COLO668 (cell line): ENCODE data around the gene MTIF2.
"Not testable (repeated sequence)": the region's sequence is repeated elsewhere in the genome, so short reads cannot be mapped to it uniquely, and the experiment has no call there.

ENCODE experiments used
- DNase-seq: peaks from one replicate; lab custom pipeline; 2025; ENCODE audit not compliant: unreplicated experiment; lab: John Stamatoyannopoulos, UW

Gene MTIF2

GRCh38 chr2:55268907-55269644 is at the start of gene MTIF2:
TSS of gene MTIF2 (minus strand) at chr2:55269231. CDS start at chr2:55263858, 5,373 bp downstream.
- DNase-seq, result peak; percentile 97

- DNase-seq, result no peak
Measured at GRCh38 chr2:55314985-55315384, 46.0 kb upstream of the MTIF2 start.

GRCh38 chr2:55311444-55311870 is 42.4 kb upstream of the MTIF2 start:
- DNase-seq, result no peak

- no peak for DNase-seq
Measured at GRCh38 chr2:55309446-55309845, 40.4 kb upstream of the MTIF2 start.

- DNase-seq, result no peak
Measured at GRCh38 chr2:55302241-55302640, 33.2 kb upstream of the MTIF2 start.

- no peak for DNase-seq
Measured at GRCh38 chr2:55301277-55301676, 32.2 kb upstream of the MTIF2 start.

GRCh38 chr2:55296393-55296792 is 27.4 kb upstream of the MTIF2 start:
- DNase-seq, result no peak

- DNase-seq, result no peak
Measured at GRCh38 chr2:55283083-55283482, 14.1 kb upstream of the MTIF2 start.

GRCh38 chr2:55282110-55282917 is 13.3 kb upstream of the MTIF2 start:
- DNase-seq, result peak; percentile 94

GRCh38 chr2:55280851-55281546 is 12.0 kb upstream of the MTIF2 start:
- not testable (repeated sequence) for DNase-seq

- not testable (repeated sequence) for DNase-seq
Measured at GRCh38 chr2:55279859-55280424, 10.9 kb upstream of the MTIF2 start.

GRCh38 chr2:55279214-55279835 is 10.3 kb upstream of the MTIF2 start:
- not testable (repeated sequence) for DNase-seq

- DNase-seq, result no peak
Measured at GRCh38 chr2:55277310-55277709, 8.3 kb upstream of the MTIF2 start.

- DNase-seq, result not testable (repeated sequence)
Measured at GRCh38 chr2:55274346-55274745, 5.3 kb upstream of the MTIF2 start.

- DNase-seq, result peak; percentile 4
Measured at GRCh38 chr2:55269645-55269990, 587 bp upstream of the MTIF2 start.

GRCh38 chr2:55268288-55268906 is 634 bp downstream of the MTIF2 start:
- DNase-seq, result no peak

- not testable (repeated sequence) for DNase-seq
Measured at GRCh38 chr2:55259586-55259985, 9.4 kb downstream of the MTIF2 start.

- DNase-seq, result no peak
Measured at GRCh38 chr2:55252832-55253231, 16.2 kb downstream of the MTIF2 start.

GRCh38 chr2:55247025-55247424 is 22.0 kb downstream of the MTIF2 start:
- DNase-seq, result no peak

GRCh38 chr2:55245411-55245810 is 23.6 kb downstream of the MTIF2 start:
- DNase-seq, result no peak
